Prostate gland (tissue), 2 donors: ENCODE measurements around the gene INTS14.

Experiments used
- CTCF ChIP-seq, 4 experiments: fragments of 200-600 bp in 2 of 4; fragments of 450-650 bp in 2 of 4; sonication (generic) in 2 of 4; IDR thresholded peaks; 1 replicate in 3 of 4; 2 replicates in 1 of 4; pipeline ENCODE4 v1.5.1; 2016 to 2019; ENCODE audit warnings: antibody characterized with exemption in 4 of 4, mild to moderate bottlenecking in 2 of 4, moderate library complexity in 2 of 4
- POLR2AphosphoS5 ChIP-seq: sonication (generic); formaldehyde crosslinking; IDR thresholded peaks from one replicate; pipeline ENCODE4 v1.6.1; 2017; ENCODE audit warnings: antibody characterized with exemption

DNA sequence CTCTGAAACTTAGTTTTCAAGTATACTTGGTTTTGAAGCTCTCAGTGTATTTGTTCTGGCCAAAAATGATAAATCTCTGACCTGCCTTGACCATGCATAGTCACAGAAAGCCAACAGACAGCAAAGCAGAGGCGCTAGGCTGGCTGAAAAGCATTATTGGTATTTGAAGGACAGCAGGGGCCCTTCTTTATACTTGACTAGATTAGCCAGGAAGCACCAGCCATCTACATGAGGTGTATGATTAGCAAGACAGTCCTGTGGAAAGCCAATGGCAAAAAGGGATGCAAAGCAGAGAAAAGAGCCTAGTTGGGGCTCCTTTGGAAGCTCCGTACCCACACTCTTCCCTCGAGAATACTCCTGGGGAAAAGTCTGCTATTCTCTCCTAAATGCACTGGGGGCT lies 18.6 kb upstream of the INTS14 start:
- no peak for TF ChIP-seq CTCF (IDR thresholded peaks at IDR 0.05)
- TF ChIP-seq POLR2AphosphoS5, result no peak
